ENCODE measurements around the gene GABRR3.
A peak's percentile ranks its signal among the peaks of the same experiment; 100 is the strongest.
"Not testable (repeated sequence)": the region's sequence is repeated elsewhere in the genome, so short reads cannot be mapped to it uniquely, and the experiment has no call there.

The GABRR3 gene

GRCh38 chr3:98022978-98023820 lies 11.9 kb downstream of the GABRR3 start:
- DNase-seq (ENCODE audit: extremely low read depth in 1 of 2, low read depth in 1 of 2): peak; percentile 75 to 95

GRCh38 chr3:98021830-98022560 lies 13.1 kb downstream of the GABRR3 start:
- DNase-seq (ENCODE audit: extremely low read depth in 1 of 2, low read depth in 1 of 2): no peak

GRCh38 chr3:98020412-98020811 lies 14.7 kb downstream of the GABRR3 start:
- no peak for DNase-seq (ENCODE audit: extremely low read depth in 1 of 2, low read depth in 1 of 2)

GRCh38 chr3:98018301-98018700 lies 16.8 kb downstream of the GABRR3 start:
- no peak for DNase-seq (ENCODE audit: extremely low read depth in 1 of 2, low read depth in 1 of 2)

GRCh38 chr3:98014268-98014585 lies 20.9 kb downstream of the GABRR3 start:
- no peak for DNase-seq (ENCODE audit: extremely low read depth in 1 of 2, low read depth in 1 of 2)

- DNase-seq (ENCODE audit: extremely low read depth in 1 of 2, low read depth in 1 of 2): no peak
Measured at GRCh38 chr3:98013411-98014267, 21.5 kb downstream of the GABRR3 start.

GRCh38 chr3:98012979-98013378 lies 22.1 kb downstream of the GABRR3 start:
- no peak for DNase-seq (ENCODE audit: extremely low read depth in 1 of 2, low read depth in 1 of 2)

GRCh38 chr3:98010883-98011449 lies 24.1 kb downstream of the GABRR3 start:
- DNase-seq (ENCODE audit: extremely low read depth in 1 of 2, low read depth in 1 of 2): not testable (repeated sequence)

- no peak for DNase-seq (ENCODE audit: extremely low read depth in 1 of 2, low read depth in 1 of 2)
Measured at GRCh38 chr3:98010194-98010882, 24.8 kb downstream of the GABRR3 start.

GRCh38 chr3:98008855-98009254 lies 26.3 kb downstream of the GABRR3 start:
- no peak for DNase-seq (ENCODE audit: extremely low read depth in 1 of 2, low read depth in 1 of 2)

GRCh38 chr3:98005438-98005837 lies 29.7 kb downstream of the GABRR3 start:
- DNase-seq (ENCODE audit: extremely low read depth in 1 of 2, low read depth in 1 of 2): no peak

- DNase-seq (ENCODE audit: extremely low read depth in 1 of 2, low read depth in 1 of 2): no peak
Measured at GRCh38 chr3:98004721-98005120, 30.4 kb downstream of the GABRR3 start.

- DNase-seq (ENCODE audit: extremely low read depth in 1 of 2, low read depth in 1 of 2): no peak
Measured at GRCh38 chr3:98003306-98003969, 31.7 kb downstream of the GABRR3 start.

- DNase-seq (ENCODE audit: extremely low read depth in 1 of 2, low read depth in 1 of 2): no peak
Measured at GRCh38 chr3:98002717-98003116, 32.4 kb downstream of the GABRR3 start.

GRCh38 chr3:97999994-98000393 lies 35.1 kb downstream of the GABRR3 start:
- no peak for DNase-seq (ENCODE audit: extremely low read depth in 1 of 2, low read depth in 1 of 2)

- no peak for DNase-seq (ENCODE audit: extremely low read depth in 1 of 2, low read depth in 1 of 2)
Measured at GRCh38 chr3:97999103-97999502, 36.0 kb downstream of the GABRR3 start.

- DNase-seq (ENCODE audit: extremely low read depth in 1 of 2, low read depth in 1 of 2): no peak
Measured at GRCh38 chr3:97996988-97997387, 38.1 kb downstream of the GABRR3 start.

- no peak for DNase-seq (ENCODE audit: extremely low read depth in 1 of 2, low read depth in 1 of 2)
Measured at GRCh38 chr3:97994328-97994945, 40.7 kb downstream of the GABRR3 start.

- no peak for DNase-seq (ENCODE audit: extremely low read depth in 1 of 2, low read depth in 1 of 2)
Measured at GRCh38 chr3:97993526-97993925, 41.6 kb downstream of the GABRR3 start.
